BLaER1 treated with 17β-estradiol and CSF1 and Interleukin-3, amounts not matched to agents 10 nM and 100 nM (cell line): ENCODE results near the gene GRID1.

Experiments used
- H3K27ac ChIP-seq, 11 experiments: shearing (Covaris generic); formaldehyde crosslinking; 2 replicates each; pipeline ENCODE4 v1.8.1; 2022
- H3K27me3 ChIP-seq, 11 experiments: shearing (Covaris generic); formaldehyde crosslinking; 2 replicates each; pipeline ENCODE4 v1.8.1; 2022
- H3K36me3 ChIP-seq, 11 experiments: shearing (Covaris generic); formaldehyde crosslinking; 2 replicates each; pipeline ENCODE4 v1.8.1; 2022
- H3K4me1 ChIP-seq, 10 experiments: shearing (Covaris generic); formaldehyde crosslinking; 2 replicates each; pipeline ENCODE4 v1.8.1; 2022
- H3K4me2 ChIP-seq, 11 experiments: shearing (Covaris generic); formaldehyde crosslinking; 2 replicates each; pipeline ENCODE4 v1.8.1; 2022
- H3K4me3 ChIP-seq, 10 experiments: shearing (Covaris generic); formaldehyde crosslinking; 2 replicates each; pipeline ENCODE4 v1.8.1; 2022
- H3K9ac ChIP-seq, 11 experiments: shearing (Covaris generic); formaldehyde crosslinking; 2 replicates each; pipeline ENCODE4 v1.8.1; 2022
- H3K9me3 ChIP-seq, 11 experiments: shearing (Covaris generic); formaldehyde crosslinking; replicated peaks in 1 of 11; 2 replicates each; pipeline ENCODE4 v1.8.1; 2022
- H4K20me1 ChIP-seq, 11 experiments: shearing (Covaris generic); formaldehyde crosslinking; 2 replicates each; pipeline ENCODE4 v1.8.1; 2022
- Cebpa-rat ChIP-seq, 11 experiments: shearing (Covaris generic); IDR thresholded peaks; 2 replicates each; pipeline ENCODE4 v1.8.1; 2022

GRID1 gene

GRCh38 chr10:85613391-85613790 is 753.2 kb downstream of the GRID1 start:
- Histone ChIP-seq H3K4me3 (no peak overlapping the region), H3K4me2 (peak overlapping the region; percentile 48 to 90 (median 78); a peak in 21 of 22 replicates), H3K9ac (no peak overlapping the region), H4K20me1 (no peaks in the 10 kb centered on the region; a peak in 2 of 22 replicates), H3K36me3 (no peaks in the 10 kb centered on the region), H3K27ac (no peak overlapping the region), H3K9me3 (peaks cover 0 to 5% (median 0%) of the 10 kb centered on the region in 11 experiments; a peak in 1 of 22 replicates), H3K27me3 (no peaks in the 10 kb centered on the region), H3K4me1 (peaks cover 17 to 27% (median 22%) of the 10 kb centered on the region in 10 experiments)
- TF ChIP-seq Cebpa-rat (IDR thresholded peaks at IDR 0.05), result no peak

- no peaks in the 10 kb centered on the region for H3K27me3 ChIP-seq
- no peaks in the 10 kb centered on the region; a peak in 2 of 22 replicates for H4K20me1 ChIP-seq
- peak overlapping the region; percentile 48 to 90 (median 78) for H3K4me2 ChIP-seq
- no peak for TF ChIP-seq Cebpa-rat (IDR thresholded peaks at IDR 0.05)
- no peak overlapping the region; a peak in 1 of 22 replicates for H3K27ac ChIP-seq
- peaks cover 0 to 10% (median 0%) of the 10 kb centered on the region in 11 experiments; a peak in 7 of 22 replicates for H3K9me3 ChIP-seq
- H3K4me3 ChIP-seq, result no peak overlapping the region
- peaks cover 17 to 27% (median 22%) of the 10 kb centered on the region in 10 experiments for H3K4me1 ChIP-seq
- no peak overlapping the region for H3K9ac ChIP-seq
- no peaks in the 10 kb centered on the region for H3K36me3 ChIP-seq
These were observed 753.8 kb downstream of the GRID1 start for GRCh38 chr10:85612833-85613232.

GRCh38 chr10:85612378-85612775 is 754.2 kb downstream of the GRID1 start:
- no peak for TF ChIP-seq Cebpa-rat (IDR thresholded peaks at IDR 0.05)
- peak overlapping the region; percentile 48 to 90 (median 78) for H3K4me2 ChIP-seq
- H3K27ac ChIP-seq, result peak overlapping the region in 3 of 11 experiments; percentile 2 to 46 (median 13); a peak in 2 of 22 replicates
- H3K9me3 ChIP-seq, result peaks cover 0 to 15% (median 0%) of the 10 kb centered on the region in 11 experiments; a peak in 8 of 22 replicates
- no peaks in the 10 kb centered on the region for H3K27me3 ChIP-seq
- H3K4me1 ChIP-seq, result peaks cover 17 to 27% (median 22%) of the 10 kb centered on the region in 10 experiments
- H3K4me3 ChIP-seq, result no peak overlapping the region
- H4K20me1 ChIP-seq, result no peaks in the 10 kb centered on the region; a peak in 2 of 22 replicates
- no peak overlapping the region for H3K9ac ChIP-seq
- H3K36me3 ChIP-seq, result no peaks in the 10 kb centered on the region

- peaks cover 0 to 19% (median 0%) of the 10 kb centered on the region in 11 experiments; a peak in 8 of 22 replicates for H3K9me3 ChIP-seq
These were observed 754.7 kb downstream of the GRID1 start for GRCh38 chr10:85611746-85612377.

GRCh38 chr10:85611093-85611740 is 755.4 kb downstream of the GRID1 start:
- H4K20me1 ChIP-seq, result no peaks in the 10 kb centered on the region; a peak in 2 of 22 replicates
- H3K4me2 ChIP-seq, result peak overlapping the region in 7 of 11 experiments; percentile 73 to 90 (median 84); a peak in 5 of 22 replicates
- no peaks in the 10 kb centered on the region for H3K36me3 ChIP-seq
- H3K9ac ChIP-seq, result no peak overlapping the region
- TF ChIP-seq Cebpa-rat (IDR thresholded peaks at IDR 0.05), result no peak
- peaks cover 17 to 27% (median 22%) of the 10 kb centered on the region in 10 experiments for H3K4me1 ChIP-seq
- H3K4me3 ChIP-seq, result no peak overlapping the region
- no peaks in the 10 kb centered on the region for H3K27me3 ChIP-seq
- peaks cover 0 to 19% (median 0%) of the 10 kb centered on the region in 11 experiments; a peak in 8 of 22 replicates for H3K9me3 ChIP-seq
- H3K27ac ChIP-seq, result no peak overlapping the region

More at GRCh38 chr10:85611746-85612377, 754.7 kb downstream of the GRID1 start:
- peak overlapping the region; percentile 48 to 90 (median 78) for H3K4me2 ChIP-seq
- H3K27ac ChIP-seq, result peak overlapping the region in 3 of 11 experiments; percentile 2 to 46 (median 13); a peak in 3 of 22 replicates
- H4K20me1 ChIP-seq, result no peaks in the 10 kb centered on the region; a peak in 2 of 22 replicates
- no peaks in the 10 kb centered on the region for H3K36me3 ChIP-seq
- peaks cover 17 to 27% (median 22%) of the 10 kb centered on the region in 10 experiments for H3K4me1 ChIP-seq
- H3K27me3 ChIP-seq, result no peaks in the 10 kb centered on the region
- H3K9ac ChIP-seq, result no peak overlapping the region
- TF ChIP-seq Cebpa-rat (IDR thresholded peaks at IDR 0.05), result no peak
- no peak overlapping the region for H3K4me3 ChIP-seq

- H3K36me3 ChIP-seq, result no peaks in the 10 kb centered on the region
These were observed 756.1 kb downstream of the GRID1 start for GRCh38 chr10:85610381-85611092.

GRCh38 chr10:85609509-85609908 is 757.1 kb downstream of the GRID1 start:
- Histone ChIP-seq H3K9me3 (peaks cover 0 to 19% (median 0%) of the 10 kb centered on the region in 11 experiments; a peak in 8 of 22 replicates), H4K20me1 (no peaks in the 10 kb centered on the region; a peak in 2 of 22 replicates), H3K27me3 (no peaks in the 10 kb centered on the region), H3K4me3 (no peak overlapping the region), H3K9ac (no peak overlapping the region), H3K4me1 (peaks cover 17 to 27% (median 22%) of the 10 kb centered on the region in 10 experiments), H3K27ac (no peak overlapping the region), H3K36me3 (no peaks in the 10 kb centered on the region), H3K4me2 (no peak overlapping the region)
- TF ChIP-seq Cebpa-rat (IDR thresholded peaks at IDR 0.05), result no peak

More at GRCh38 chr10:85610381-85611092, 756.1 kb downstream of the GRID1 start:
- no peak overlapping the region for H3K27ac ChIP-seq
- no peak overlapping the region for H3K4me3 ChIP-seq
- no peaks in the 10 kb centered on the region; a peak in 2 of 22 replicates for H4K20me1 ChIP-seq
- H3K27me3 ChIP-seq, result no peaks in the 10 kb centered on the region
- peaks cover 17 to 27% (median 22%) of the 10 kb centered on the region in 10 experiments for H3K4me1 ChIP-seq
- peaks cover 0 to 19% (median 0%) of the 10 kb centered on the region in 11 experiments; a peak in 8 of 22 replicates for H3K9me3 ChIP-seq
- no peak for TF ChIP-seq Cebpa-rat (IDR thresholded peaks at IDR 0.05)
- no peak overlapping the region for H3K4me2 ChIP-seq
- no peak overlapping the region for H3K9ac ChIP-seq

GRCh38 chr10:85608706-85609105 is 757.9 kb downstream of the GRID1 start:
- Histone ChIP-seq H3K27ac (no peak overlapping the region), H3K27me3 (no peaks in the 10 kb centered on the region), H3K4me2 (no peak overlapping the region), H3K36me3 (no peaks in the 10 kb centered on the region), H3K4me1 (peaks cover 17 to 26% (median 22%) of the 10 kb centered on the region in 10 experiments), H3K9me3 (peaks cover 0 to 19% (median 0%) of the 10 kb centered on the region in 11 experiments; a peak in 8 of 22 replicates), H3K4me3 (no peak overlapping the region), H3K9ac (no peak overlapping the region), H4K20me1 (no peaks in the 10 kb centered on the region; a peak in 2 of 22 replicates)
- no peak for TF ChIP-seq Cebpa-rat (IDR thresholded peaks at IDR 0.05)
